GM19099 (cell line): Measurements from ENCODE around the gene NR3C1.

Experiments
- POLR2A ChIP-seq: IDR thresholded peaks from 3 replicates; pipeline ENCODE4 v1.6.1; 2011; ENCODE audit warnings: low read depth; ENCODE audit not compliant: insufficient read length; ENCODE audit errors: extremely low read depth

NR3C1 gene

GRCh38 chr5:143405849-143406098, 2.3 kb upstream of the NR3C1 start:
- no peak for TF ChIP-seq POLR2A

- TF ChIP-seq POLR2A, result peak; percentile 88
Measured at GRCh38 chr5:143405063-143405848, 1.8 kb upstream of the NR3C1 start.

GRCh38 chr5:143404416-143405062, 1.1 kb upstream of the NR3C1 start:
- TF ChIP-seq POLR2A, result peak; percentile 6

GRCh38 chr5:143403334-143403592, 223 bp downstream of the NR3C1 start:
- TF ChIP-seq POLR2A, result peak; percentile 38

- TF ChIP-seq POLR2A, result peak; percentile 14
Measured at GRCh38 chr5:143402553-143403333, 743 bp downstream of the NR3C1 start.

GRCh38 chr5:143402017-143402552, 1.4 kb downstream of the NR3C1 start:
- no peak for TF ChIP-seq POLR2A

GRCh38 chr5:143401227-143402016, 2.1 kb downstream of the NR3C1 start:
- TF ChIP-seq POLR2A, result no peak

- TF ChIP-seq POLR2A, result no peak
Measured at GRCh38 chr5:143400541-143401226, 2.8 kb downstream of the NR3C1 start.

GRCh38 chr5:143399616-143400540, 3.6 kb downstream of the NR3C1 start:
- no peak for TF ChIP-seq POLR2A

- TF ChIP-seq POLR2A, result no peak
Measured at GRCh38 chr5:143398451-143399237, 4.8 kb downstream of the NR3C1 start.

- no peak for TF ChIP-seq POLR2A
Measured at GRCh38 chr5:143398053-143398355, 5.5 kb downstream of the NR3C1 start.

- no peak for TF ChIP-seq POLR2A
Measured at GRCh38 chr5:143397302-143398052, 6.0 kb downstream of the NR3C1 start.

- no peak for TF ChIP-seq POLR2A
Measured at GRCh38 chr5:143396353-143396940, 7.0 kb downstream of the NR3C1 start.
